Heart right ventricle (tissue), 16 donors: ENCODE results near the gene ENOX1. TPM values are rescaled to one million over a fixed set of nuclear protein-coding genes. Genes with fewer than 3 reads are reported as not detected.

Source experiments
- ATAC-seq, 8 donors: fragments of 200-7000 bp; cut with Tn5 transposase; one replicate each; pipeline ENCODE4 v1.9.1; 2020; ENCODE audit warnings: mild to moderate bottlenecking in 8 of 8, moderate library complexity in 8 of 8, moderate number of reproducible peaks in 1 of 8
- DNase-seq, 2 donors: peaks; one replicate each; pipeline ENCODE4 v3.0.0-alpha.2; 2020
- H3K27ac ChIP-seq, 10 donors: fragments of 200-600 bp; sonication (generic) in 2 of 10; one replicate each; pipeline versions ENCODE4 v1.5.0 to v1.8.0; 2020 to 2022; ENCODE audit warnings: mild to moderate bottlenecking in 3 of 10
- H3K27me3 ChIP-seq, 7 donors: fragments of 200-600 bp; one replicate each; pipeline ENCODE4 v1.8.0; 2021 to 2022; ENCODE audit warnings: mild to moderate bottlenecking in 2 of 7
- H3K36me3 ChIP-seq, 9 donors: fragments of 200-600 bp; sonication (generic) in 1 of 9; one replicate each; pipeline versions ENCODE4 v1.5.0 to v1.8.0; 2020 to 2022; ENCODE audit warnings: mild to moderate bottlenecking in 2 of 9
- H3K4me1 ChIP-seq, 9 donors: fragments of 200-600 bp; sonication (generic) in 1 of 9; one replicate each; pipeline versions ENCODE4 v1.5.0 to v1.8.0; 2020 to 2022; ENCODE audit warnings: mild to moderate bottlenecking in 4 of 9
- H3K4me3 ChIP-seq, 10 donors: fragments of 200-600 bp; sonication (generic) in 2 of 10; one replicate each; pipeline versions ENCODE4 v1.5.0 to v1.8.0; 2020 to 2022; ENCODE audit warnings: mild to moderate bottlenecking in 7 of 10, moderate library complexity in 2 of 10
- H3K9me3 ChIP-seq, 11 donors: fragments of 200-600 bp in 10 of 11; sonication (generic) in 2 of 11; one replicate each; pipeline versions ENCODE4 v1.5.0 to v1.8.0; 2013 to 2022; ENCODE audit warnings: mild to moderate bottlenecking in 2 of 11, control low read depth in 1 of 11, moderate library complexity in 1 of 11
- CTCF ChIP-seq, 9 donors: fragments of 200-600 bp; sonication (generic) in 2 of 9; IDR thresholded peaks; one replicate each; pipeline versions ENCODE4 v1.5.0 to v1.8.0; 2021 to 2022; ENCODE audit warnings: antibody characterized with exemption in 9 of 9, mild to moderate bottlenecking in 5 of 9, moderate library complexity in 1 of 9
- WGBS, 2 donors: extraction: QIAGEN DNeasy Blood & Tissue Kit; methylation state at CpG; one replicate each; pipeline ENCODE4 v1.1.7; 2013; ENCODE audit warnings: inconsistent platforms in 1 of 2; 5-methylcytosine and 5-hydroxymethylcytosine counted together
- intact Hi-C, 10 donors: fragments of 100-400 bp; cut with DNase I; formaldehyde crosslinking; loops; one replicate each; pipeline versions ENCODE4 v1.11.1 to v1.14.2; 2022
- polyA plus RNA-seq, 2 donors: library from polyadenylated mRNA; stranded (reverse); fragments of 200-250 nt; gene quantifications; one replicate each; pipeline ENCODE4 v1.2.3, GENCODE V29; 2013
- total RNA-seq, 10 donors: library from RNA; stranded (reverse); fragmentation: NEBNext Ultra II Directional in 3 of 10; extraction: Animal tissue kit (Norgen Biotek cat#: 25700) in 3 of 10; gene quantifications; one replicate each; pipeline versions ENCODE4 v1.2.1 to v1.2.4, GENCODE V29; 2021 to 2023
- donor health status: Arrhythmogenic right ventricular cardiomyopathy.
- donor health status: ischemic (EF 13 %, LVEDD 7.1; RV severe dilation, severe dysfunction).
- donor health status: healthy with polysubstance abuse.
- donor health status: DM: no; HTN: yes; CAD: no.
- donor health status: DM: no; HTN: no; CAD: no.
- donor health status: ischemic (EF 25% LVEDD 6.9; RV normal size, moderate dysfunction).
- donor health status: ischemic (EF 25% LVEDD 5.7; RV mildly dilated, moderate dysfunction).
- donor health status: healthy.
- donor health status: DM: yes; HTN: yes; CAD: no.
- donor health status: Ischemic cardiomyopathy.
- donor health status: ischemic (EF 35%, LVEDD 5.7; RV mildly dilated, moderate dysfunction).
- donor health status: nonischemic (EF 11% LVEDD 7.7; RV severe dilation, severe dysfunction).
- donor health status: DM: yes; HTN: yes; CAD: no.
- donor health status: PGD.
- donor health status: ischemic (EF 29% LVEDD 5.4; RV normal size, mild dysfunction).
- donor health status: nonischemic (EF 23%, LVEDD 6.1; RV moderate dilation, normal function).

Gene ENOX1
- total and polyA plus RNA-seq, 12 donors: 2.0 to 10.4 (median 7.1) TPM

GRCh38 chr13:43573802-43574514 lies 212.8 kb downstream of the ENOX1 start:
- no peak for TF ChIP-seq CTCF (IDR thresholded peaks at IDR 0.05)
- DNase-seq: no peak
- intact Hi-C loops: loop anchor here in 1 of 10 donors (5.0 kb wide), 1 partner anchor 38 kb away; no protein-coding TSS in a partner anchor
- Histone ChIP-seq H3K4me1 (peaks cover 0 to 26% (median 21%) of the 10 kb centered on the region in 9 donors), H3K27me3 (no peaks in the 10 kb centered on the region), H3K4me3 (no peak overlapping the region), H3K36me3 (no peaks in the 10 kb centered on the region), H3K27ac (peak overlapping the region in 2 of 10 donors; percentile 0 to 16), H3K9me3 (no peaks in the 10 kb centered on the region)
- no peak for ATAC-seq
- 88 to 90% methylated on average over 6 of the region's 6 CpGs for WGBS, 2 donors

DNA sequence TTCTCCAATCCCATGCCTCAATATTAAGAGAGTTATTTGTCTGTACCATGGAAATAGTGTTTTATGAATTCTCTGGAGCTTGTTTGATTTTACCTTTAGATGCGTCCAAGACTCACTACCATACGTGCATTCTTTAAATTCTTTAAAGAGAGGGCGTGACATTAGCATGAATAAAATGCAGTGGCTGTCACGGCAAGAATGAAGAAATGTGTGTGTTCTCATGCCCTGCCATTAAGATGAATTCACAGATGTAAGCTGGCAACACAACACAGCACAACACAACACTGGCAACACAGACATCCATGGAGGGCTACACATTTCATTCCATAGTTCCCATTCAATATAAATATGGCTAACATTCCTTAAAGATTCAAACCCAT lies 213.4 kb downstream of the ENOX1 start:
- WGBS, 2 donors: 53% methylated on average over 4 of the region's 4 CpGs
- no peaks in the 10 kb centered on the region for H3K9me3 ChIP-seq
- intact Hi-C loops: loop anchor here in 1 of 10 donors (5.0 kb wide), 1 partner anchor 39 kb away; no protein-coding TSS in a partner anchor
- H3K27ac ChIP-seq: no peak overlapping the region
- ATAC-seq (no peak), DNase-seq (no peak)
- TF ChIP-seq CTCF (IDR thresholded peaks at IDR 0.05): no peak
- H3K4me3 ChIP-seq: no peak overlapping the region
- no peaks in the 10 kb centered on the region for H3K27me3 ChIP-seq
- H3K36me3 ChIP-seq: no peaks in the 10 kb centered on the region
- peaks cover 0 to 32% (median 21%) of the 10 kb centered on the region in 9 donors for H3K4me1 ChIP-seq

DNA sequence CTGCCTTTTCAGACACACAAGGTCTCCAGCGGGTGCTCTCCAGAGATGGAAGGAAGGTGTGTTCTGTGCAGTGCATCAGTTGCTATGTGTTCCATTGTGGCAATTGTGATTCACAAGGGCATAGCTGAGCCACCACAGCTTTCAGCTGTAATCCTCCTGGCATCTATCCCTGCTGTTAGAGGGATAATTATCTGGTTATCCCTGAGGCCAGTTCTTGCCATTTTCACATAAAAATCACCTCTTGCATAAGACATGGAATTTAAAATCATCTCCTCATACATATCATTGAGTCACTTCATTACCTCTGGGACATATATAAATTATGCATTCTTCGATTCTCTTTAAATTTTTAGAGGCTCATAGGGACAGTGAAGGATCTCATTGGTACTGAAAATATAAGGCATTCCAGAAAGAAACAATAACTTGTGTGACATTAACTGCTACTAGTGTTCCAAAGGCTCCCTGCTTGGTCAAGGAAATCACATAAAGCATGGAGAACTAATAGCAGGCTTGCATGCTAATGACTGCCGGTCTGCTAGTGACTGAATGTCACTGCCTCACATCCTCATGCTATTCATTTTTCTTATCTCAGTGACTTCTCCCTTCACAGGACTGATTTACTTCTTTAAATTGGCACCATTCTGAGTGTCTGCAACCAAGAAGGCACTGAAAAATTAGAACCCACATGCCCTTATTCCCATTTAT lies 214.0 kb downstream of the ENOX1 start:
- intact Hi-C loops: loop anchor here in 1 of 10 donors (5.0 kb wide), 1 partner anchor 39 kb away; no protein-coding TSS in a partner anchor
- no peak for ATAC-seq
- no peak for DNase-seq
- Histone ChIP-seq H3K4me1 (peaks cover 0 to 37% (median 21%) of the 10 kb centered on the region in 9 donors), H3K36me3 (no peaks in the 10 kb centered on the region), H3K9me3 (no peaks in the 10 kb centered on the region), H3K27me3 (no peaks in the 10 kb centered on the region), H3K27ac (no peak overlapping the region), H3K4me3 (no peak overlapping the region)
- TF ChIP-seq CTCF (IDR thresholded peaks at IDR 0.05): no peak
- 72 to 73% methylated on average over 3 of the region's 3 CpGs for WGBS, 2 donors

DNA sequence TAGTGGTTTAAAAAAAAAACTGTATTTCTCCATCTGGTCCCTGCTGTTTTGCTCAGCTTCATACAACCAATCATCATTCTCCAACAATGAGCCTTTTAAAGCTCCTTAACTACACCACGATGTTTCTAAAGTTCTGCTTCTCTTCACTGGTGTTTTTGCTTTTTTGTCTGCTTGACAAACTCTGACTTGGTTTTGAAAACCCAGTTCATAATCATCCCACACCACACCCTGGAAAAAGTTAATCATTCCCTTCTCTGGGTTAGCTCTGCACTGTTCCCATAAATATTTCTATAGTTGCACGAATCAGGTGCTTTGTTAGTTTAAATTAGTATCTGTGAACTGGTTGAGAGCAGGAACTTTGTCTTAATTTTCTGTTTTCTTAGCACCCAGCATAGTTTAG lies 217.1 kb downstream of the ENOX1 start:
- H3K36me3 ChIP-seq: no peaks in the 10 kb centered on the region
- WGBS, 2 donors: 55 to 68% methylated on average over 2 of the region's 2 CpGs
- H3K4me1 ChIP-seq: peaks cover 0 to 44% (median 21%) of the 10 kb centered on the region in 9 donors
- intact Hi-C loops: loop anchor here in 2 of 10 donors (5.0 to 10.0 kb wide), 2 partner anchors 43 to 215 kb away; partner anchors contain the start of gene ENOX1 (in 1 of the 2)
- DNase-seq: no peak
- ATAC-seq: peak in 4 of 8 donors; percentile 11 to 71 (median 36)
- H3K4me3 ChIP-seq: no peak overlapping the region
- H3K27ac ChIP-seq: no peak overlapping the region
- no peaks in the 10 kb centered on the region for H3K27me3 ChIP-seq
- no peaks in the 10 kb centered on the region for H3K9me3 ChIP-seq
- no peak for TF ChIP-seq CTCF (IDR thresholded peaks at IDR 0.05)
